Transverse colon (tissue), 4 donors: Measurements from ENCODE around the gene HNRNPH2. TPM values are rescaled to one million over a fixed set of nuclear protein-coding genes. Genes with fewer than 3 reads are reported as not detected.

ENCODE experiments used
- DNase-seq: peaks from one replicate; pipeline ENCODE4 v3.0.0-alpha.2; 2019
- H3K27ac ChIP-seq, 4 donors: fragments of 200-600 bp; sonication (generic); 2 replicates each; pipeline ENCODE4 v1.5.1; 2016 to 2018; ENCODE audit warnings: inconsistent platforms in 4 of 4
- H3K27me3 ChIP-seq: fragments of 200-600 bp; sonication (generic); 2 replicates; pipeline ENCODE4 v1.5.1; 2017; ENCODE audit warnings: inconsistent platforms
- H3K36me3 ChIP-seq, 4 donors: fragments of 200-600 bp; sonication (generic); 2 replicates each; pipeline ENCODE4 v1.5.1; 2017 to 2019; ENCODE audit warnings: inconsistent platforms in 4 of 4
- H3K4me1 ChIP-seq, 4 donors: fragments of 200-600 bp; sonication (generic); 2 replicates each; pipeline ENCODE4 v1.5.1; 2017 to 2020; ENCODE audit warnings: inconsistent platforms in 4 of 4
- H3K4me3 ChIP-seq, 4 donors: fragments of 200-600 bp; sonication (generic); 1 replicate in 1 of 4; 2 replicates in 3 of 4; pipeline versions ENCODE4 v1.5.1 to v1.6.1; 2017 to 2019; ENCODE audit warnings: inconsistent platforms in 4 of 4
- H3K9me3 ChIP-seq, 2 donors: fragments of 200-600 bp; sonication (generic); 2 replicates each; pipeline ENCODE4 v1.5.1; 2017 to 2019; ENCODE audit warnings: inconsistent platforms in 2 of 2
- CTCF ChIP-seq, 5 experiments: fragments of 200-600 bp in 3 of 5; fragments of 450-650 bp in 2 of 5; sonication (generic) in 3 of 5; IDR thresholded peaks; 1 replicate in 2 of 5; 2 replicates in 3 of 5; pipeline ENCODE4 v1.5.1; 2016 to 2017; ENCODE audit warnings: antibody characterized with exemption in 5 of 5, inconsistent platforms in 3 of 5, mild to moderate bottlenecking in 2 of 5, moderate library complexity in 1 of 5
- EP300 ChIP-seq: sonication (generic); formaldehyde crosslinking; IDR thresholded peaks from one replicate; pipeline ENCODE4 v1.6.1; 2017; ENCODE audit warnings: antibody characterized with exemption, low read depth
- POLR2A ChIP-seq: fragments of 450-650 bp; IDR thresholded peaks from one replicate; pipeline ENCODE4 v1.6.1; 2016; ENCODE audit warnings: antibody characterized with exemption, mild to moderate bottlenecking, moderate library complexity
- POLR2AphosphoS5 ChIP-seq, 3 donors: sonication (generic); formaldehyde crosslinking; IDR thresholded peaks; one replicate each; pipeline ENCODE4 v1.6.1; 2016; ENCODE audit warnings: antibody characterized with exemption in 3 of 3
- whole genome bisulfite sequencing, 2 donors: methylation state at CpG; one replicate each; pipeline ENCODE4 v1.1.5; 2018; ENCODE audit warnings: low coverage in 1 of 2; 5-methylcytosine and 5-hydroxymethylcytosine counted together
- in situ Hi-C, 4 donors: fragments of 200-750 bp; cut with MboI; loops; one replicate each; pipeline versions ENCODE4 v1.15.0 to v1.15.1; 2017; ENCODE audit warnings: low sequenced_read_pairs in 3 of 4, low pct_ligation_motif_present in 1 of 4, low pct_unique_long_range_greater_than_20kb in 1 of 4
- intact Hi-C: fragments of 100-400 bp; cut with DNase I; formaldehyde crosslinking; loops from one replicate; pipeline ENCODE4 v1.15.1; 2023; ENCODE audit warnings: low total_unique reads
- total RNA-seq, 4 donors: library from RNA; depleted of rRNA; stranded (reverse); fragments of >200 nt; gene quantifications; one replicate each; pipeline ENCODE4 v1.1.0, GENCODE V29; 2016

HNRNPH2 gene
- total RNA-seq = 10 to 100 TPM in 3 of 4 donors, 1 to 10 TPM in 1; 9.7 to 46.1 (median 33.2) TPM

- DNase-seq = peak; percentile 92
- in situ Hi-C loops = loop anchor here in 2 of 4 donors (25.0 kb wide), 2 partner anchors 229 to 354 kb away; no protein-coding TSS in a partner anchor
Measured at GRCh38 chrX:101407748-101408531, at the start of gene HNRNPH2, which contains the start of gene GLA. HNRNPH2 (plus strand) TSS chrX:101408222; CDS start chrX:101411989, 3,767 bp downstream. GLA (minus strand) TSS chrX:101407925; CDS start chrX:101407903, 22 bp downstream.

DNA sequence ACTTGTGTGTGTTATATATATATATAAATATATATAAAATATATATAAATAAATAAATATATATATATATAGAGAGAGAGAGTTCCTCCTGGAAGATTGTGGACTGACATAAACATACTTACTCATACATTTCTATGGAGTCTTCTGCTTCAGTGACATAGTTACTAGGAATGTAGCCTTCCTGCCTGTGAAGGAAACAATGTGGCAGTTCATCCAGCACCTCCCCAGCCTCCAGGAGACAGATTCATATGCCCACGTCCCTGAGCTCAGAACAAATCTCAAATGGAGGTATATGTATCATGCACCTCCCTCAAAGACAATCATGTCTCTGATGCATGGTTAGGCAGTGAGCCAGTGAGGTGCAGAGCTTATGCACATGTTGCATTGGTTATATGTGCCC is 48.1 kb upstream of the HNRNPH2 start:
- H3K9me3 ChIP-seq = no peaks in the 10 kb centered on the region
- H3K4me1 ChIP-seq = no peaks in the 10 kb centered on the region
- TF ChIP-seq EP300 = no peak
- TF ChIP-seq CTCF (IDR thresholded peaks at IDR 0.05) = no peak
- no peak for TF ChIP-seq POLR2A
- no peak for TF ChIP-seq POLR2AphosphoS5 (IDR thresholded peaks at IDR 0.05)
- DNase-seq = no peak
- no peaks in the 10 kb centered on the region for H3K27me3 ChIP-seq
- 83% methylated on average over 1 of the region's 1 CpG; no CpG with 5 or more reads in 1 of the 2 donors for WGBS, 2 donors
- H3K4me3 ChIP-seq = no peak overlapping the region
- H3K36me3 ChIP-seq = no peaks in the 10 kb centered on the region
- no peak overlapping the region for H3K27ac ChIP-seq
- in situ Hi-C loops = no loop called here
- intact Hi-C loops = no loop called here

More at GRCh38 chrX:101407748-101408531, at the start of gene HNRNPH2, which contains the start of gene GLA:
- Histone ChIP-seq H3K9me3 (no peaks in the 10 kb centered on the region), H3K4me3 (peak within 1 kb of the TSS; percentile 29 to 67 (median 52)), H3K27ac (peak within 1 kb of the TSS; percentile 81 to 94 (median 92)), H3K36me3 (no peaks in the 10 kb centered on the region), H3K27me3 (no peaks in the 10 kb centered on the region), H3K4me1 (peaks cover 0 to 31% (median 2%) of the 10 kb centered on the region in 4 donors)
- TF ChIP-seq CTCF (IDR thresholded peaks at IDR 0.05) = peak in 2 of 5 experiments; percentile 43 to 54
- TF ChIP-seq POLR2AphosphoS5 (IDR thresholded peaks at IDR 0.05) = peak; percentile 77 to 96 (median 95)
- TF ChIP-seq POLR2A = peak; percentile 86
- TF ChIP-seq EP300 = peak; percentile 34
- intact Hi-C loops = no loop called here
- WGBS, 2 donors = 47% methylated on average over 46 of the region's 47 CpGs; no CpG with 5 or more reads in 1 of the 2 donors

DNA sequence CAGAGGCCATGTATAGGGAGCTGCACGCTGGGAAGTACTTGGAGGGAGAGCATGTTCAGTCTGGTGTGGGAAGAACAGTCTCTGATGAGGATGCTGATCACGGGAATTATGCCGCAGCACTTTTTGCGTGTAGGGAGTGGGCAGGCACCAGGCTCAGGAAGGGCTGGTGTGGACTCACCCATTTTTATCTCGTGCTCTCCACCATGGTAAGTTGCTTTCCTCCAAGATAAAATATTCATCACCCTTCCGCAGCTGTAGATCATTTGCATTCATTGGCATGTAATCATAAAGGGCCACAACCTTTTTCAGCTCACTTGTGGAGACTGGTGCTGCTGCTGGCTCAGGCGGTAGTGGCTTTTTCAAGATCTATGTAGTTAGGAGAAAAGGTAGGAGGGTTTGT is 47.6 kb upstream of the HNRNPH2 start:
- 40 to 75% methylated on average over 1 to 7 of the region's 7 CpGs for WGBS, 2 donors
- TF ChIP-seq CTCF (IDR thresholded peaks at IDR 0.05) (no peak), POLR2AphosphoS5 (IDR thresholded peaks at IDR 0.05) (no peak), EP300 (no peak), POLR2A (no peak)
- no peaks in the 10 kb centered on the region for H3K27me3 ChIP-seq
- H3K4me3 ChIP-seq = no peak overlapping the region
- in situ Hi-C loops (no loop called here), intact Hi-C loops (no loop called here)
- H3K27ac ChIP-seq = no peak overlapping the region
- no peaks in the 10 kb centered on the region for H3K4me1 ChIP-seq
- no peak for DNase-seq
- H3K9me3 ChIP-seq = no peaks in the 10 kb centered on the region
- no peaks in the 10 kb centered on the region for H3K36me3 ChIP-seq

- TF ChIP-seq CTCF (IDR thresholded peaks at IDR 0.05) (no peak), EP300 (no peak), POLR2AphosphoS5 (IDR thresholded peaks at IDR 0.05) (no peak), POLR2A (no peak)
- Histone ChIP-seq H3K27me3 (no peaks in the 10 kb centered on the region), H3K36me3 (no peaks in the 10 kb centered on the region), H3K27ac (no peak overlapping the region), H3K4me1 (no peaks in the 10 kb centered on the region), H3K4me3 (no peak overlapping the region), H3K9me3 (no peaks in the 10 kb centered on the region)
- intact Hi-C loops = no loop called here
- in situ Hi-C loops = no loop called here
- WGBS, 2 donors = 82% methylated on average over 3 of the region's 3 CpGs; no CpG with 5 or more reads in 1 of the 2 donors
- DNase-seq = no peak
Measured at GRCh38 chrX:101362116-101362515, 45.9 kb upstream of the HNRNPH2 start.
